CD4-positive, alpha-beta T cell treated with Interleukin-17A for 4 hours (primary cell): ENCODE measurements around the gene EFNA3.
A peak's percentile ranks its signal among the peaks of the same experiment; 100 is the strongest.

Experiments
- DNase-seq: peaks from one replicate; pipeline ENCODE4 v3.0.0-alpha.2; 2020; ENCODE audit warnings: mixed read lengths

Gene EFNA3

DNA sequence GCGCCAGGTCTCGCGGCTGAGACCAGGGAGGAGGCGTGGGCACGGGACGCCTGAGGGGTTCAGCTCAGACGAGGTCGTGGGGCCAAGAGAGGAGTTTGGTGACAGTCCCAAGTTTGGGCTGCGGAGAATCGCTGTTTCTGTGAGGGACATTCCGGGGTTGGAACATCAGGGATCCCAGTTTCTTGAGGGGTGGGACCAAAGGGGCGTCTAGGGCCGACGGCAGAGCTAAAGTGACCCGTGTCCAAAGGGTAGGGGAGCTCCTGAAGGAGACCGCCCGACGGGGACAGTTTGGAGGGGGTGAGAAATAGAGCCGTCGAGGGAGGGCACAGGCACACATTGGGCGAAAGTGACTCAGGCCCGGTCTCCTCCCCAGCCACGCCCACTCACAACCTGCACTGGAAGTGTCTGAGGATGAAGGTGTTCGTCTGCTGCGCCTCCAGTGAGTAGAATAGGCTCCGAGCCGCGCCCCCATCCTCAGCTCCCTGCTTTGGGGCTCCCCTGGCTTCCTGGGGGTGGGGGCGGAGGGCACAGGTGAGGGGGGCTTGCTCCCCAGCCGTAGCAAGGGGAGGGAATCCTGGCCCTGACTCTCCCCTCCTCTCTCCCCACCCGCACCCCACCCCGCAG is 7.0 kb downstream of the EFNA3 start:
- peak; percentile 88 for DNase-seq

DNA sequence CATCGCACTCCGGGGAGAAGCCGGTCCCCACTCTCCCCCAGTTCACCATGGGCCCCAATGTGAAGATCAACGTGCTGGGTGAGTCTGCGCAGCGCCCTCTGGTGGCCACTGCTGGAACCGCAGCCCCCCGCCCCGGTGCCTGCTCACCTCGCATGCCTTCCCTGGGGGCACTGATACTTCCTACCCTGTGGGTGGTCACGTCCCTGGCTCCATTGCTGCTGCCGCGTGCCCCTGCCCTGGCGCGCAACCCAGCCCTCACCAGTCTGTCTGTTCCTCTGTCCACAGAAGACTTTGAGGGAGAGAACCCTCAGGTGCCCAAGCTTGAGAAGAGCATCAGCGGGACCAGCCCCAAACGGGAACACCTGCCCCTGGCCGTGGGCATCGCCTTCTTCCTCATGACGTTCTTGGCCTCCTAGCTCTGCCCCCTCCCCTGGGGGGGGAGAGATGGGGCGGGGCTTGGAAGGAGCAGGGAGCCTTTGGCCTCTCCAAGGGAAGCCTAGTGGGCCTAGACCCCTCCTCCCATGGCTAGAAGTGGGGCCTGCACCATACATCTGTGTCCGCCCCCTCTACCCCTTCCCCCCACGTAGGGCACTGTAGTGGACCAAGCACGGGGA is 7.6 kb downstream of the EFNA3 start:
- peak; percentile 84 for DNase-seq

DNA sequence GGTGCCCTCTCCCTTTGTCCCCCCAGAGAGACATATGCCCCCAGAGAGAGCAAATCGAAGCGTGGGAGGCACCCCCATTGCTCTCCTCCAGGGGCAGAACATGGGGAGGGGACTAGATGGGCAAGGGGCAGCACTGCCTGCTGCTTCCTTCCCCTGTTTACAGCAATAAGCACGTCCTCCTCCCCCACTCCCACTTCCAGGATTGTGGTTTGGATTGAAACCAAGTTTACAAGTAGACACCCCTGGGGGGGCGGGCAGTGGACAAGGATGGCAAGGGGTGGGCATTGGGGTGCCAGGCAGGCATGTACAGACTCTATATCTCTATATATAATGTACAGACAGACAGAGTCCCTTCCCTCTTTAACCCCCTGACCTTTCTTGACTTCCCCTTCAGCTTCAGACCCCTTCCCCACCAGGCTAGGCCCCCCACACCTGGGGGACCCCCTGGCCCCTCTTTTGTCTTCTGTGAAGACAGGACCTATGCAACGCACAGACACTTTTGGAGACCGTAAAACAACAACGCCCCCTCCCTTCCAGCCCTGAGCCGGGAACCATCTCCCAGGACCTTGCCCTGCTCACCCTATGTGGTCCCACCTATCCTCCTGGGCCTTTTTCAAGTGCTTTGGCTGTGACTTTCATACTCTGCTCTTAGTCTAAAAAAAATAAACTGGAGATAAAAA is 8.4 kb downstream of the EFNA3 start:
- DNase-seq = no peak

DNA sequence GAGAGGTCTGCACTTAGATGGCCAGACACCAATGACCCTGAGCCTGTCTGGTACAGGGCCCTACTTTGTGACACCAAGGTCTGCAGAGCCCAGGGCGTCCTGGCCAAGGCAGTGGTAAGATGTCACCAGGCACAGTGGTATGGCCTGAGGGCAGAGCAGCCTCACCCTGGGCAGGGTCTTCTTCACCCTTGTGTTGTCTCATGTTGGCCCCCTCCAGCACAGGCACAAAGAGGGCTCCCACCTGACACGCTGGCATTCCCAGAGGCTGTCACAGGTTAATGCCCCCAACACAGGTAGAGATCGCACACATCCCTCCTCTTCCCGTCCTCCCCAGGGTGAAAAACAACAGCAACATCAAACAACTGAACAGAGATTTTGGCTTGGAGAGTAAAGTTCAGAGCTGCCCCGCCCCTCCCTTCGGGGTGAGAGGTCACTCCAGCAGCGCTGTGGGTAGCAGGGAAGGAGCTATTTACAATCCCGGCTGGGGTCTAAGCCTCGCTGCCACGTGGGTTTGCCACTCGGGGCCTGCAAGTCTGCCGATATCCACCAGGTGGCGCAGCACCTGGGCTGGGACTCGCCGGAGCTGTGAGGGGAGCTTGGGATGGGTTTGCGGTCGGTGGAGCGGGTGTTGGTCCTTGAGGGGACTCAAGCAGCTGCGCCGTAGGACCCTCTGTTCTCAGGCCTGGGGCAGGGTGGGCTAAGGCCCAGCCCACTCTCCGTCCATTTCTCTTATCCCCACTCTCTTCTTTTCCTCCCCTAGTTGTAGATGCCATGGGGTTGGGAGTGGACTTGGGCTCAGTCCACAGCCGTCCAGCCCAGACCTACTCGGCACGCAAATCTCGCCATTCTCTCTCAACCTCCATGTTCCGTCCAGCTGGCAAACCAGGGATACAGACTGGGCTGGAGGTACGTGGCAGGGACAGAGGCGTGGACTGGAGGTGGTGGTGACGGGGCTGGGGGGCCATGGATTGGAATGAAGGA is 12.7 kb downstream of the EFNA3 start:
- DNase-seq = peak; percentile 86

DNA sequence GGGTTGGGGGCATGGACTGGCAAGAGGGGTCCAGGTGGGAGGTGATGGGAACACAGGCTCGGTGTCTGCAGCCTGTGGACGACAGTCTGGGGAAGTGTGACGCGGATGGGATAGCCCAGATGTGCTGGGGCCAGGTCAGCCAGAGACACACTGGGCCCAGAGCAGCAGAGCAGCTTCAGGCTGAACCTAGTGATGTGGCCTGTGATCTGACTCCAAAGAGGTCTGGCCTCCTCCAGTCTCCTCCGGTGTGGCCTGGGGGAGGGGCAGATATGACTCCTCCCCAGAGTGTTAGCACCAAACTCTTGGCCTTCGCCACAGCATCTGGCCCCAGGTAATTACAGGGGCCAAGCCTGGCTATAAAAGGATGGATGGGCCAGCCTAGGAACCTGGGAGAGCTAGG is 13.5 kb downstream of the EFNA3 start:
- no peak for DNase-seq

DNA sequence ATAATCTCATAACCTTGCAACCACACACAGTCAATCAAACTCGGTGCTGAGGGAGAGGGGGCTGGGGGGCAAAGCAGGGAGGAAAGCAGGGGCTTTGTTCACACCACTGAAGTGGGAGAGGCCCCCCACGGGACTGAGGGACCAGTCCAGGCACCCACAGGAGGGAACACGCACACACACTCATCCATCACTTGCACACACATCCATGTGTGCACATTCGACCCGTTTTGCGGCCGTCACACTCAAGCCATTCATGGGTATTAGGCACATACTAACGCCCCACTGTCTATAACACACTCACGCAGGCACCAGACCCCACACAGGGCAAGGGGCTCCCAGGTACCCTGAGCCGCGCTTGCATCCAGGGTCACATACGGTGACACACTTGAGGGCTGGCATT is 14.0 kb downstream of the EFNA3 start:
- DNase-seq = no peak

DNA sequence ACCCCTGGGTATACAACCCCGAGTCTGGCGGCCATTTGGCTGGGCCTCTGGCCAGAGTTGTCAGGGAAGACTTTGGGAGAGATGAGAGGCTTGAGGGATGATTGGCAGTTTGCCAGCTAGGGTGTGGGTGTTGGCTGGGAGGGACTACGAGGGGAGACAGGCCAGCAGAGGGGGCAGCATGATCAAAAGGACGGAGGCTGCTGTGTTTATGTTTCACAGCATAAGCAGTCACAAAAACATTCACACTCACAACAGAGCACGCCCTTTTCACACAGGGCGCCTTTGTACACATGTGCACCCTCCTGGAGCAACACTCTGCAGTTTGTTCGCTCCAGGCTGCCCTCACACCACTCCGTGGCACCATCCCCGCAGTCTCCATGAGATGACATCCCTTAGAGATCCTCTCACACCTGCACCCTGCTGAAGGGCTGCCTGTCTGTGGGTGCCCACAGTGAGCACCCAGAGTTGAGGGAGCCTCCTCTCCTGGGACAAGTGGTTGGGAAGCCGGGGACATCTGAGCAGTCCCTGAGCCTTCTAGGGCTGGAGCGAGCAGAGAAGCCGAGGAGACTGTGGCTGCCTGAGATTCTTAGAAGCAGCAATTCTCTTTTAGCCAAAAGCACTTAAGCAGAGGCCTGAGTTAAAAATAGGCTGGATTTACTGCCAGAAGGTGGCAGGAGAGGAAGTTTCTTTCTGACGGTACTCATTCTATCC is 15.4 kb downstream of the EFNA3 start:
- no peak for DNase-seq

DNA sequence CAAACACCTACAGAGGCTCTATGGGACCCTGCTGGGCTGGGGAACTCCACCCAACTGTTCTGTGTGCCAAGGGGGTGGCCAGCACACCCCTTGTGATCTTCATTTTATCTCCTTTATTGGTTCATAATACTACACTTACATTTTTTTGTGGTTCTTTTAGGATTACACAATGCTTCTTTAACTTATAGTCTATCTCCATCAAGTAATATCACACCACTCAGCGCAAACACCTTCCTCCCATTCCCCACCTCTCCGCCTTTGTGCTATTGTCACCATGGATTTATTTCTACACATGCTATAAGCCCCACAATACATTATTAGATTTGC is 15.9 kb downstream of the EFNA3 start:
- no peak for DNase-seq

DNA sequence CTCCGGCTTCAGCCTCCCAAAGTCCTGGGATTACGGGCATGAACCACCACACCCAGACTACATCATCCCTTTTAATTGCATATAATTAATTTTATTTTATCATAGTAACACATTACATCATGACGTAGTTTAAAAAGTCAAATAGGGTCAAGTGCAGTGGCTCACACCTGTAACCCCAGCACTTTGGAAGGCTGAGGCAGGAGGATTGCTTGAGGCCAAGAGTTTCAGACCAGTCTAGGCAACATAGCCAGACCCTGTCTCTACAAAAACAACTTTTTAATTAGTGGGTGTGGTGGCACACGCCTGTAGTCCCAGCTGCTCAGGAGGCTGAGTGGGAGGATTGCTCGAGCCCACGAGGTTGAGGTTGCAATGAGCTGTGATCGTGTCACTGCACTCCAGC is 20.7 kb downstream of the EFNA3 start:
- DNase-seq = no peak

DNA sequence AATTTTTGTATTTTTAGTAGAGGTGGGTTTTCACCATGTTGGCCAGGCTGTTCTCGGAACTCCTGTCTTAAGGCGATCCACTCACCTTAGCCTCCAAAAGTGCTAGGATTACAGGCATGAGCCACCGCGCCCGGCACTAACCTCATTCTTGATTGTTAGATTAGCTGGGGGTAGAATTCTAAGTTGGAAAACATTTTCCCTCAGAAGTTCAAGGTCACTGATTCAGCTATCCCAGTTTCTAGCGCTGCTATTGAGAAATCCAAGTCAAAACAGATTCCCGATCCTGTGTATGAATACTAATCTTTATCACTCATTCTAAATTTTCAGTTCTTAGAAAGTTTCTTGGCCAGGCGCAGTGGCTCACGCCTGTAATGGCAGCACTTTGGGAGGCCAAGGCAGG is 24.7 kb downstream of the EFNA3 start:
- no peak for DNase-seq

DNA sequence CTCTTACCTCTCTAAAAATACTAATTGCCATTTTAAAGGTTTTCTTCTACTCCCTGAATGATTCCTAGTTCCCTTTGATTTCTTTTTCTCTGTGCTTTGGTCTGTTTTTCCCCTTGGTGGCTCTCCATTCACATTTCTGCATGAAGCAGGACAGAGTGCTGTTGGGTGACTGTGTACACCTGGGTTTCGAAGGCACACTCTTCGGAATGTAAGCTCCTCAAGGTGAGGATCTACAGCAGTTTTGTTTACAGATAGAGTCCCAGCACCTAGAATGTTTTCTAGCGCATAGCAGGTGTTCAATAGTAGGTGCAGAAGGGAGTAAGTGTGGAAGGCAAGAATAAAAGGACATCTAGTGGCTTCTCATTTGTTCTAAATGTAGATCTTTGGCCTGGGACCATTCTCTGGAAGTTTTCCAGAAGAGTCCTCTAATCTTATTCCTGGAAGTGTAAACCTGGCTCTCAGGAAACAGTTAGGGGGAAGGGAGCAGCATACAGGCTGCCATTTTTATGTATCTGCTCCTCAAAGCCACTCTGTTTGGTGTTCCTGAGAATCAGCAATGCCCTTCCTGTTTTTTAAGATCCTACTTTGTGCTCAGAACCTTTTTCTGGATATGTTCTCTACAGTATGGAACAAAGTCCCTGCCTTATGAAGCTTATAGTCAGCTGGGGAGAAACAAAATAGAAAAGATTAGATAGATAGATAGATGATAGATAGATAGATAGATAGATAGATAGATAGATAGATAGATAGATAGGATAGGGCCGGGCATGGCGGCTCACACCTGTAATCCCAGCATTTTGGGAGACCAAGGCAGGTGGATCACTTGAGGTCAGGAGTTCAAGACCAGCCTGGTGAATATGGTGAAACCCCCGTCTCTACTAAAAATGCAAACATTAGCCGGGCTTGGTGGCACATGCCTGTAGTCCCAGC is 26.2 kb downstream of the EFNA3 start:
- DNase-seq = no peak

DNA sequence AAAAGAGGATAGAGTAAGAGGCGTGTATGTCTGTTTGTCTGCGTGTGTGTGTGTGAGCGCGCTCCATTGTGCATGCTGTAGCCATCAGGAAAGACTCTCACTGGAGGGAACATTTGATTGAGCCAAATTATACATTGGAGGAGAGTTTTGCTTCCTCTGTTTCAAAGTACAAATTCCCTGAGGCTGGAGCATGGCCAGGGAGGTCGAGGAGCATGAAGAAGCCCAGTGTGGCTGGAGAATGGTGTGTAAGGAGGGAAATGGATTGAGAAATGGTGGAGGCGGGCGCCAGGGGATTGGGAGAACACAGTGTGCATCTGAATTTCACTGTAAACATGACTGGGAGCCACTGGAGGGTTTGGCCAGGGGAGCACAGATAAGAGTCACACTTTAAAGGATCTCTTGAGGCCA is 27.0 kb downstream of the EFNA3 start:
- no peak for DNase-seq

DNA sequence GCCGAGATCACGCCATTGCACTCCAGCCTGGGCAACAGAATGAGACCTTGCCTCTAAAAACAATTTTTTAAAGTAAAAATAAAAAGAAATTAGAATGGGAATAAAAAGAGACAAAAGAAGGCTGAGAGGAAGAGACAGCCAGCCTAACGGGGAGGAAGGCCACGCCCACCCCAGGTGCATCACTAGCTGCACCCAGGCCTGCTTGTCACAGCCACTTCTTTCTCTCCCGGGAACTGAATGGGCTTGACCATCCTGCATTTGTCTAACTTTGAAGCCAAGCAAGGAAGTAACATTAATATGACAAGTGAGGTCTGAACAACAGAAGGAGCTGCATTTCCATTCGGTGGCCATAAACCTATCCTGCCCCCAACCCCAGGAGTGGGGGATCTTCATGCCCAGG is 28.2 kb downstream of the EFNA3 start:
- no peak for DNase-seq

DNA sequence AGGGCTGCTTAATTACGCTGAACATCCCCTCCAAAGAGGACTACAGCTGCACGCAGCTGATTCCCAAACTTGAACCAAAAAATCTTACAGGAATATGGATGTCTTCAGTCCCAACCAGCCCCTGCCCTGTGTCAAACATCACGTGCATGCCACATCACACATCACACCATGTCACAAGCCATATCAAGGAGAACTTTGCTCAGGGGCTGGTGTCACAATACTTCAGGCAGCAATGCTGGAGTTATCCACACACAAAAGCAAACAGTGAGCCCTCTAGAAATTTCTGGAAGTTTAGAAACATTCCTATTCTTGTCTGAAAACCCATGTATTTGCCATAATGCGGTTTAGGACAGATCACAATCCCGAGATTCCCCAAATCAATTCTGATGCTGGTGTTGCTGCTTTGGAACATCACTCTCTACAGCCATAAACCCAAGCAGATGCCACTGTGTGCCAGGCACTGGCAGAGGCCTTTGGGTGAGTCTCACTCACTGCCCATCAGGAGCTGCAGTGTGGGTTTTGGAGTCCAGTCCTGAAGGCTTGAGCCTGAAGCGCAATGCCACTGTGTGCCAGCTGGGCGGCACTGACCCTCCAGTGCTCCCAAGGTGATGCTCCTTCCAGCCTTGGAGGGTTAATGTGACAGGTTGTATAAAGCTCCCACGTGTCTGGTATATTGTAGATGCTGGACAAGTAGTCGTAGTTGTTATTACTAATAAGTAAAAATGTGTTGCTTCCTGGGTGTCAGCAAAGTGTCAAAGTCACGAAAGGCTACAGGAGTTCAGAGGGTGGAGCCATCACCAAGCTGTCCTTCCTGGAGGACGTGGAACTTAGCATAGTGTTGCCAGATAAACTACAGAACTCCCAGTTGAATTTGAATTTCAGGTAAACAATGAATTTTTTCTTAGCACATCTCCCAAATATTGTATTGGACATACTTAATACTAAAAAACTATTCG is 28.9 kb downstream of the EFNA3 start:
- no peak for DNase-seq

DNA sequence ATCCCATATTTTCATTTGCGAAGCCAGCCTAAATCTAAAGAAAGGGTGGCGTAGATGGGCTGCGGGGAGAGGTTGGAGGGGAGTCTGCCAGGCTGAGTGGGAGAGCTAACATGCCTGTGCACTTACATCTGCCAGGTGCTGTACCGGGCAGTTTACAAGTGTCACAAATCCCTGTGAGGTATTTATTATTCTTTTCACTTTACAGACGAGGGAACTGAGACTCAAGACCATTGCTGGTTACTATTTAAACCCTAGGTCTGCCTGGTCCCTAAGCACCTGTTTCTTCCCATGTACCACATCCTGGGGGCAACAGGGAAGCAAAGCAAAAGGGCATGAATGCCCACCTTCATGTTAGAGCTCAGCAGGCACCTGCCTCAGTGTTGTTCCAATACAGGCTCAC is 29.7 kb downstream of the EFNA3 start:
- DNase-seq = no peak

DNA sequence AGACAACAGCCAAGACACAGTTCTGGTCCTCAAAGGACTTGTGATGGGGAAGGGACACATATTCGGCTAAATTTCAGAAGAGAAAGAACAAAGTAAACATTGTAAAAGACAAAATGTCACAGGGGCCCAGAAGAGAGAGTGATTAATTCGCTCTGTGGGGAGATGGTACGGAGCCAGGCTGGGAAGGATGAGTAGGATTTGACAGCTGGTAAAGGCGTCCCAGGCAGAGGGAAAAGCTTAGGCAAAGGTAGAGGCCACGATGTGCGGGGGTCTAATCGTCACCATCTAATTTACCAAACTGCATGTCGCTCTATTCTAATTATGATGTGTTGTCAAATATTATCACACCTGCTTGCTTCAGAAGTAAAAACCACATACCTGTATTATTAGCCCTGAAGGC is 31.7 kb downstream of the EFNA3 start:
- DNase-seq = no peak

DNA sequence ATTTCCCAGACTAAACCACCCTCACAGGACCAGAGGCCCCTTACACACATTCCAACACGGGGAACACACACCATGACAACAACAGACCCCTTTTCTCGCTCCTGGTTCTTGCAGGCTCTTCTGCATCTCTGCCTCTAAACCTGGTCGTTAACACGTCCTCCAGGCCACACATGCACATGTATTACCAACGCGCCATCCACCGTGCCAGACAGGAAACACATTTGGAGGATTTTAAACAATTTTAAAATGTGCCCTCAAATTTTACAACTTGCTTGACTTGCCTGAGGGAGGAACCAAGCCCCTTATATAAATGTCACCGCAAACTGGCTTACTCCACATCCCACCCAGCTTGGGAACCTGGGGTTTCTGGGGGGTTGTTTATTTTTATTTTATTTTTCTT is 32.2 kb downstream of the EFNA3 start:
- DNase-seq = no peak

DNA sequence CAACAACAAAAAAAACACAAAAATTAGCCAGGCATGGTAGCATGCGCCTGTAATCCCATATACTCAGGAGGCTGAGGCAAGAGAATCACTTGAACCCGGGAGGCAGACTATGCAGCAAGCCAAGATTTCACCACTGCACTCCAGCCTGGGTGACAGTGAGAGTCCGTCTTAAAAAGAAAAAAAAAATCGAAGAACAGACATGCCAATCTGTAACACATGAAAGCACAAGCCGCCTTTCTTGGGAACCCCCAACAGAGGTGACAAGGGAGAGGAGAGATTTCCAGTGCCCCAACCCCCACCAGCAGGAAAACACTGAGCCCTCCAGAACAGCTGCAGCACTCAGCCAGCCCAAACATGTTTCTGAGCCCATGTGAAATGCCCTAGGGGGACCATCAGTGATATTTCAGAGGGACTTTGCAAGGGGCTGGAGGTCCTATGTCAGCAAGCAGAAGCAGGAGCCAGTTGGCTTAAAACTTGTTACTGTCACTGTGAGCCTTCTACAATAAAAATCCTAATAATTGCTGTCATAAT is 34.9 kb downstream of the EFNA3 start:
- DNase-seq = no peak

DNA sequence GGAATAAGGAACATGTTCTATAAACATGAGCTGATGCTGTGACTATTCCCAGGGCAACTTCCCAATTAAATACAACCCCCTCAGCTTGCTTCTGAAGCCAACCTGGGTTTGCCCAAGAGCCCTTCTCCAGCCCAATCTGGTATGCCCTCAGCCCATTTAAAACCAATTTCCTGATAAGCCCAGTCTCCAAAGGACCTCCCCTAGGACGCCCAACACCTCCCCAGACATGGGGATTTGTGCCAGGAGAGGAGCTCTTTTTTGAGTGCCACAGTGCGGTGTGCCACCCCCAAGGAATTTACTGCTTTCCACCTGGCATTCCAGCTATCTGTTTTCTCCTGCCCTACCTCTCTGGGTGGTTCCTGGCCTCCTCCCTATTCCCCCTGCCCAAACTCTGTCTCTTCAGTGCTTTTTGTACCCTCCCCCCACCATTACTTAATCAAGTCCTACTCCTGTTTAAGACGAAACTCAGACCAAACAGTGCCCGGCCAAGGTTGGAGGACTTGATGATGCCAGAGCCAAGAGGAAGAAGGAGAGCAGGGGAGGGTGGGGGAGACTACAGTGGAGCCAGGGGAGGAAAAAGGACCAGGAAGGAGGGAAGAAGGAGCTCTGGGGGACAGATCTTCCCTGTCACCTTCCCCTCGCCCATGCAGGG is 37.6 kb downstream of the EFNA3 start:
- DNase-seq = no peak

DNA sequence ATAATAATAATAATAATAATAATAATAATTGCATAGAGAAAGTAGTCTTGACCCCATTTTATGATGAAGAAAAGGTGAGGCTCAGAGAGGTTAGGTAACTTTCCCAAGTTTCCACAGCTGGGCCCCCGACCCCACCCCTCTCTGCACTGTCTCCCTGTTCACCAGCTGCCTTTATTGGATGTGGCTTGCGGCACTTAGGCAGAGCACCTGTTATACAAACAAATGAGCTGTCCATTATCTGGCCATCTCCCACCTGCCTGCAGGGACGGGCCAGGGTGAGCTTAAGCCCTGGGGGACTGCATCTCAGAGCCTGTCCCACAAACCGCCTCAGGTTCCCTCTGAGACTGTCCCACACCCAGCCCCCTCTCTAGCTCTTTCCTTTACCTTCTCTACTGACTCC is 39.0 kb downstream of the EFNA3 start:
- DNase-seq = no peak
